D341Med (cell line): Measurements from ENCODE around the gene ENTPD7.
"Not testable (repeated sequence)": the region's sequence is repeated elsewhere in the genome, so short reads cannot be mapped to it uniquely, and the experiment has no call there.

Experiments
- DNase-seq: peaks from one replicate; pipeline ENCODE4 v3.0.0; 2012; ENCODE audit warnings: low spot score

Gene ENTPD7

GRCh38 chr10:99685597-99685967, 26.3 kb downstream of the ENTPD7 start:
- DNase-seq, result no peak

- no peak for DNase-seq
Observed at GRCh38 chr10:99689461-99689860, 30.2 kb downstream of the ENTPD7 start.

- DNase-seq, result no peak
Observed at GRCh38 chr10:99693933-99694583, 34.7 kb downstream of the ENTPD7 start.

- DNase-seq, result no peak
Observed at GRCh38 chr10:99695761-99696160, 36.5 kb downstream of the ENTPD7 start.

DNA sequence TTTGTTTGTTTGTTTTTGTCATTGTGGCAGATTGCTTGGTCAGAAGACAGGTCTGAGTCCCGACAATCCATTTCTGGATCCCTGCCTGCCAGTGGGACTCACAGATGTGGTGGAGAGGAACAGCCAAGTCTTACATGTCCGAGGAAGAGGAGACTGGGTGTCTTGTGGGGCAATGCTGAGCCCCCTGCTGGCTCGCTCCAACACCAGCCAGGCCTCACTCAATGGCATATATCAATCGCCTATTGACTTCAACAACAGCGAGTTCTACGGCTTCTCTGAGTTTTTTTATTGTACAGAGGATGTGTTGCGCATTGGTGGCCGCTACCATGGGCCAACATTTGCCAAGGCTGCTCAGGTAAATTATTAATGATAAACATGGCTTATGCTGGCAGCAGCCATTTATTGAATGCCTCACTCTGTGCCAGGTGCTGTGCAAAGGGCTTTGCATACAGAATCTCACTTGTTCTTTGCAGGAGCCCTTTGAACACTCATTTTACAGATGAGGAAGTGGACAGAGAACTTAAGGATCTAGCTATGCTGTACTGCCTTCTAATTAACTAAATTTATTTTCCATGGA, 39.3 kb downstream of the ENTPD7 start:
- DNase-seq, result peak; percentile 16

DNA sequence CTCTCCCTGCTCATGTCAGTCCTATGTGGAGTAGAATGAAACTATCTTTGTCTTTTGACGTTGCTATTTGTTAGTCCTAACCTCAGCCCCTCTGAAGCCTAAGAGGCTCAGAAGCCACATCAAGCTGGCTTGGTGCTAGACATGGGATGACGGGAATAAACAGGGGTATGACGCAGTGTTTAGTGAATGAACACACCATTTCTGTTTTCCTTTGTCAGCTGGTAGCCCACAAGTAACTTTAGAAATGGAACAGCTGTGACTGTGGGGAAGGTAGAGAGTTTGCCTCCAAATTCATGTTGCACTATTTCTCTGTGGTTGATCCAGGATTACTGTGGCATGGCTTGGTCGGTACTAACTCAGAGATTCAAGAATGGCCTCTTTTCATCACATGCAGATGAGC, 41.3 kb downstream of the ENTPD7 start:
- DNase-seq, result no peak

GRCh38 chr10:99708428-99709012, 49.2 kb downstream of the ENTPD7 start:
- no peak for DNase-seq

DNA sequence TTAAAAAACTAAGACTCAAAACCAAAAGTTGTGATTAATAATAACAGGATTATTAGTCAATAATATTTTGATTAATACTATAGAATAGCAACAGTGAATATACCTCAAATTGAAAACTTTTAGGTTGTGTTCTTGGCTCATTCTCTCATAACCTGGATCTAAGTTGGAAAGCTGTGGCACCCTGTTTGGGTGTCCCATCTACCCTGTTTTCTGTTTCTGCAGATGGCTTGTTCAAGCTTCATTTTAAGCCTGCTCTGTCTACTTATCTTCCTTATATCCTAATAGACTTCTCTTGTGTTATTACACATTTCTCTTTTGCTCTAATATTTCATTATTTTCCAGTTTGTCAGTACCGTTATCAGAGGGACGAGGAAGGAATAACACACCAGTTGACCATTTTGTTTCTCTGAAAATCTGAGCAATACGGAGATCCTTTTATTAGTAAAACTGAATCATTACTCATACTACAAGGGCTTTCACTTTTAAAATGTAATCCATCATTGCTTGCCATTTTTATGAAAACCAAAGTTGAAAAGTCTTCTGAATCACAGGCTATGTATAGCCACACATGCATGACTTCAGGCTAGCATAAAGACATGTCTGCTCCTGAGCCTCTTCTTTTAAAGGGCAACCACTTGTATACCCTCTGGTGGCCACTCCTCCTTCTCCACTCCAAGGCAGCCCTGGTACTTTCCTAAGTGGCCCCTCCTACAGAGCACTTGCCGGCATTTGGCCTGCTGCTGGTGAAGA, 50.3 kb downstream of the ENTPD7 start:
- no peak for DNase-seq

- peak; percentile 29 for DNase-seq
Observed at GRCh38 chr10:99711129-99711719, 51.9 kb downstream of the ENTPD7 start.

- DNase-seq, result no peak
Observed at GRCh38 chr10:99714446-99714845, 55.1 kb downstream of the ENTPD7 start.

GRCh38 chr10:99720387-99720786, 61.1 kb downstream of the ENTPD7 start:
- DNase-seq, result no peak

DNA sequence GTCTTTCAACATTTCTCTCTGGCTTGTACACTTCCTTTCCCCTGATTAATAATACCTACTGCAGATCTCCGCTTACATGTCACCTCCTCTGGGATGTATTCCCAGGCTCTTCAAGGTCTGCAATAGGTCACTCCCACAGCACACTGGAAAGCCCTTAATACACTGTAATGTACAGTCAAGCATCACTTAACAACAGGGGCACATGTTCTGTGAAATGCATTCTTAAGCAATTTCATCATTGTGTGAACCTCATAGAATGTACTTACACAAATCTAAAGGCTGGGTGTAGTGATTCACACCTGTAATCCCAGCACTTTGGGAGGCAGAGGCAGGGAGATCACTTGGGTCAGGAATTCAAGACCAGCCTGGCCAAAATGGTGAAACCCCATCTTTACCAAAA, 70.7 kb downstream of the ENTPD7 start:
- no peak for DNase-seq

- no peak for DNase-seq
Observed at GRCh38 chr10:99731306-99732032, 72.2 kb downstream of the ENTPD7 start.

DNA sequence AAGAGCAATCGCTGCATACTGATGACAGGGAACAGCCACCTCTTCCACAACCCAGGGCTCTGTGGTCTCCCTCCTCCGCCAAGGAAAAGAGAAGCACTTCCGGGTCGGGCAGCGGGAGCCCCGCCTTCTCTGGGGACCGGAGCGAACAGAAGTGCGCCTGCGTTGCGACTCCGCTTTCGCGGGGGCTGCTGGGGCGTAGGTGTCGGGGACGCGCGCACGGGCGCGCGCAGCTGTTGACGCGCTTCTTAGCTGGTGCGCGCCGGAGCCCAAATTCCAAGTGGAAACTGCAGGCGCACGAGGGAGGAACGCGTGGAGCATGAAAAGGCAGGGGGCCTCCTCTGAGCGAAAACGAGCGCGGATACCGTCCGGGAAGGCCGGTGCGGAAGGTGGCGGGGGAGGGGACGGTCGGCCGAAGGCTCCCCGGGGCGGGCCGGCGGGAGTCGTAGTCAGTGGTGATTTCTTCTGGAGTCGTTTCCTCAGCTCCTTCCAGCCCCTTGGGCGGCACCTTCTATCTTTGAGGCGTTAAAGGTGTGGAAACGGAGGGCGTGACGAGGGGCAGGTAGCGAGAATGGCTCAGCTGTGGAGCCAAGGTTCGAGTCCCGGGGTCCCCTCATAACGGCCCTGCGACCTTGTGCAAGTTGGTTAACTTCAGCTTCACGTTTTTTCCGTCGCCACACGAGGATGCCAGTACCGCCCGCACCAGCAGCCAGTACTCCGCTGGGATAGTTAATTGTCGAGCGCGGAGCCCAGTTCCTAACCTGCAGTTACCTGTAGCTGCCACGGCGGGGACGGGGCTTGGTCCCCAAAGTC, 72.9 kb downstream of the ENTPD7 start, which contains the start of the genes COX15 and CUTC:
COX15 (minus strand) TSS at position 95 of the 810 bp plus-strand sequence; CDS start at position 17, 78 bp downstream.
CUTC (plus strand) TSS at position 202 of the 810 bp plus-strand sequence; CDS start at position 317, 115 bp downstream.
- DNase-seq, result peak; percentile 94

DNA sequence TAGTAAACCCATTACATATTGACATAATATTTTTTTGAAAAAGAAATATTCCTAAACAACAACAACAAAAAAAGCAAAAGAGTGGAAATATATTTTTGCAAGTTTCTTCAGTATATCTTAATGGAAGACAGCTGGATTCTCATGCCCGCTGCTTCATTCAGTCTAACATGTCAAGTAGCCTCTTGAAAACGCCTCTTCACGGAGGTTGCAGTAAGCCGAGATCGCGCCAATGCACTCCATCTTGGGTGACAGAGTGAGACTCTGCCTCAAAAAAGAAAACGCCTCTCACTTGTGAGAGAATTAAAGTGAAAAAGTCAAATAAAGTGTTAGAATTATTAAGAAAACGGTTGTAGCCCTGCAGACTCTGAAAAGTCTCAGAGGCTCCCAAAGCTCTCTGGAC, 74.1 kb downstream of the ENTPD7 start:
- no peak for DNase-seq

GRCh38 chr10:99734111-99734510, 74.8 kb downstream of the ENTPD7 start:
- not testable (repeated sequence) for DNase-seq

DNA sequence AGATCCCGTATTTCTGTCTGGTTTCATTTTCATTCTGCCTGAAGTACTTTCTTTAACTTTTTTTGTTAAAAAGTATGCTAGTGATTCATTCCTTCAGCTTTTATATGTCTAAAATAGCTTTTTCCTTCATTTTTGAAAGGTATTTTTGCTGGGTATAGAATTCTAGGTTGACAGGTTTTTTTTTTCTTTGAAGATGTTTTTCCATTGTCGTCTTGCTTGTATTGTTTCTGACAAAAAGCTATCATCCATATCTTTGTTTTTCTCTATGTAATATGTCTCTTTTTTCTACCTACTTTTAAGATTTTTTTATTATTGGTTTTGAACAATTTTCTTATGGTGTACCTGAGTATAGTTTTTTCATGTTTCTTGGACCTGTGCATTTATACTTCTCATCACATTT, 81.0 kb downstream of the ENTPD7 start:
- DNase-seq, result no peak

DNA sequence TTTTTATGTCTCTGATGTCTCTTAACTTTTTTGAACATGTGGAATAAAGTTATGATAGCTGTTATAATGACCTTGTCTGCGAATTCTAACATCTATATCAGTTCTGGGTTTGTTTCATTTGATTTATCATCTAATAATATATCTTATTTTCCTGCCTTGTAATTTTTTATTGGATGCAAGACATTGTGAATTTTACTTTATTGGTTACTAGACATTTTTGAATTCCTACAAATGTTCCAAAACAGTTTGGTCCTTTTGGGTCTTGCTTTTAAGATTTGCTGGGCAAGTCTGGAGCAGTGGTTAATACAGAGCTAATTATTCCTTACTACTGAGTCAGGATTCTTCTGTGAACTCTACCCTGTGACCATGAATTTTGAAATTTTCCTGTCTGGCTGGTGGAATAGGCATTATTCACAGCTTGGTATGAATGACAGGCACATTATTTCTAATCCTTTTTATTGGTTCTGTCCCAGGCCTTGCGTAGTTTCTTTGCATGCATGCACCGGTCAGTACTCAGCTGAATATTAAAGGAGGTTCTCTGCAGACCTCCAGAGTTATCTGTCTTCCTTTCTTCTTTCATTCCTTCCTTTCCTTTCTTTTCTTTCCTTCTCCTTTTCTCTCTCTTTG, 81.7 kb downstream of the ENTPD7 start:
- DNase-seq, result no peak

DNA sequence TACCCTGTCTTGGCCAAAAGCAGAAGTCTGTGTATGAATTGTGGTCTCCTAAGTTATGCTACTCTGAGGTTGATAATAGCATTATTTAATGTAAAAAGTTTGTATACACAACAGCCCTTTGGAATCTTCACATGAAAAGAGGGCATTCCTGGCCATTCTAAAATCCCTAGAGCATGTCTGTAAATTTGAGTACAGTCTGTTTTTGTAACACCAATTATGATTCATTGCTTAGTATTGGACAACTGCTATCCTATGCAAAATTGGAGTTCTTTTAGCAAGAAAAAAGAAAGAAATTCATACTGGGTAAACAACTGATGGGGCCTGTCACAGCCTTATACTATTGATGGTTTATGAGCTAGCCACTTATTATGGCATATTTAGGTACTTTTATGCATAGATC, 82.9 kb downstream of the ENTPD7 start:
- DNase-seq, result no peak

DNA sequence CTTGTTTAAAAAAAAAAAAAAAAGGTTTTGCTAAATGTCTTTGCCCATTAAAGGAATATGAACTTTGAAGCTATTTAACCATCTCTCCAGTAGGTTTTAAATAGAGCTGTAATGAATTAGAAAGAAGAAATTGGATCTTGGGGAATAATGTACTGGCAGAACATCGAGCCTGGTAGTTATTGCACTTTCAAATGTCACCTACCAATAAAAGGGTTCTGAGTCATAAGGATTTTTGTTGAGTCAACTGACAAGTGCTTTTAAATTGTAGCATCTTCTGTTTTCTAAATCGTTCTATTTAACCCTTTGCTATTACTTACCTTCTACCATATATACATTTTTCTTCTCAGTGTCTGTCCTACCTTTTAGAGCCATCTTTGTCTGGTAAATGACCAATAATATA, 83.4 kb downstream of the ENTPD7 start:
- DNase-seq, result no peak
